SK-N-SH treated with all-trans-retinoic acid at 6 μM for 48 hours (cell line): Measurements from ENCODE around the gene CDK1.

ENCODE experiments used
- ATAC-seq: fragments of 200-7000 bp; cut with Tn5 transposase; 3 replicates; pipeline ENCODE4 v1.9.1; 2020; ENCODE audit warnings: mild to moderate bottlenecking, moderate library complexity
- ESRRG ChIP-seq: fragments of 250-450 bp; sonication (Bioruptor Pico); IDR thresholded peaks from 2 replicates; pipeline ENCODE4 v1.6.1; 2021; ENCODE audit warnings: mild to moderate bottlenecking
- ZNF70 ChIP-seq: fragments of 450-650 bp; formaldehyde crosslinking; IDR thresholded peaks from 2 replicates; pipeline ENCODE4 v1.5.0; 2020; ENCODE audit warnings: mild to moderate bottlenecking, moderate library complexity

CDK1 gene

GRCh38 chr10:60842694-60843093 lies 64.4 kb downstream of the CDK1 start:
- no peak for ATAC-seq
- no peak for TF ChIP-seq ZNF70 (CRISPR knock-in tag)
- TF ChIP-seq ESRRG: no peak
